CD4-positive, alpha-beta T cell treated with Interferon alpha-2 for 1 hour (primary cell): ENCODE results near the gene USP37.

Source experiments
- DNase-seq, 2 donors: peaks; one replicate each; pipeline ENCODE4 v3.0.0-alpha.2; 2020 to 2022

USP37 gene

GRCh38 chr2:218471982-218472381, 96.2 kb downstream of the USP37 start:
- peak in 1 of 2 donors; percentile 13 for DNase-seq

DNA sequence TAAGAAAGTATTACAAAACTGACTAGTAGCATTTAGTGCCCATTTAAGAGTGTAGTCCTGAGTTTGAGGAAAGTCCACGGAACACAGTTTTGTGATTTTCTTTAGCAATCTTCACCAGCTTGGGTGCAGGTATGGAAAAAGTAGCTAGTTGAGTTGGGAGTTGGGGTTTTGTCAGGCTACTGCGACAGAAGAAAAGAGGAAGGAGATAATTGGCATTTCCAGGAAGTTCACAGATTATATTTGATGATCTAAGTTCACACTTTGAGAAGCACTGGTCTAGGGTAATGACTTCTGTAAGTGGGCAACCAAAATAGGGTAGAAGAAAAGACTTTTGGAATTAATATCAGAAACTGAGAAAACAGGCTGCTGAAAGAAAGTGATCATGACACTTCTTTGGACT, 97.1 kb downstream of the USP37 start:
- peak in 1 of 2 donors; percentile 1 for DNase-seq

- no peak for DNase-seq
Measured at GRCh38 chr2:218470448-218470847, 97.7 kb downstream of the USP37 start.

DNA sequence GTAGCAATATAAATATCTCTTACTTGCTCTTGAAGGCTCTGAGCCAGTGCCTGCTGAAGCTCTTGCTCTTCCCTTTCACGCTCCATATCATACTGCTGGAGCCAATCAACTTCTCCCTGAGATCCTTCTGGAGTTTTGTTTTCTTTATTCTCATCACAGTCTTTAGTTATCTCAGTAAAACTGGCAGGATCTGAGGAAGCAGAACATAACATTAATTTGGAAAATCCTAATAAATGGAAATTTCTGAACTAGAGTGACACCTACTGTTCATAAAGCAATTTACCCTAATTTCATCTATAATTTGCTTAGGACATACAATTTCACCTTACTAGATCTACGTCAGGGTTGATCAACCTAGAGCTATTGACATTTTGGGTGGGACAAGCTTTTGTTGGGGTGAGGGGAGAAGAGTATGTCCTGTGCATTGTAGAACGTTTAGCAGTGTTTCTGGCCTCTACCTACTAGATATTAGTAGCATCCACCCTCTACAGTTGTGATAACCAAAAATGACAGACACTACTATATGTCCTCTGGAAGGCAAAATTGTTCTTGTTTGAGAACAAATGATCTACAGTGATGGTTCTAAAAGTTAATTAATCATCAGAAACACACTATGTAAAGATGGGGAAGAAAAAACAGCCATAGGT, 102.0 kb downstream of the USP37 start:
- peak in 1 of 2 donors; percentile 29 for DNase-seq

DNA sequence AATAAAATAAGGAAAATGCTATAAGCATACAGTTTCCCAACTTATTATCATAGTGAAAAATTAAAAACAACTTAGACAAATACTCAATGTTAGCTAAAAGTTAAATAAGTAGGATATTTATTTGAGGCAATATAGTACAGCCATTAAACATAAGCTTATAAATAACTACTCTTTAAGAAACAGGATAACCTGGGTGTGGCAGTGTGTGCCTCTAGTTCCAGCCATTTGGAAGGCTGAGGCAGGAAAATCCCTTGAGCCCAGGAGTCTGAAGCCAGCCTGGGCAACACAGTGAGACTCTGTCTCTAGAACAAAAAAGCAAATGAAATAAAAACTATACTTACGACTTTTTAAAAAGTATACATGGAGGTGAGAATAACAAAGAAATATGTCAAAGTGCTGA, 109.6 kb downstream of the USP37 start:
- no peak for DNase-seq

- DNase-seq, result no peak
Measured at GRCh38 chr2:218456849-218457248, 111.3 kb downstream of the USP37 start.

DNA sequence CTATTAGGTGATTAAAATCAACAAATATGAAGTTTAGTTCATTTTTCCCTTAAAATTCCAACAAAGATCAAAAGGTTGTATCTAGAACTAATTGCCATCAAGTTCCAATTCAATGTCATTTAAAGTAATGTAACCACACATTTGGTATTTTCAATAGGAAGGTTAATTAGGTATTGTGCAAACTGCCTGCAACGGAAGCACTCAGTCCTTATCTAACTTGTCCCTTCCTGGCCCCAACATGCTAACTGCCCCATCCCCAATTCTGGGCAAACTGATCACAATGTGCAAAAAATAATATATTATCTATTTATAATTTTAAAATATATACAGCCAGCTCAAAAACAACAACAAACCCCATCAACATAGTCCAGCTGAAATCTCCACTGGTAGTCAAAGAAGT, 116.1 kb downstream of the USP37 start:
- DNase-seq, result no peak

- no peak for DNase-seq
Measured at GRCh38 chr2:218448934-218449333, 119.2 kb downstream of the USP37 start.

DNA sequence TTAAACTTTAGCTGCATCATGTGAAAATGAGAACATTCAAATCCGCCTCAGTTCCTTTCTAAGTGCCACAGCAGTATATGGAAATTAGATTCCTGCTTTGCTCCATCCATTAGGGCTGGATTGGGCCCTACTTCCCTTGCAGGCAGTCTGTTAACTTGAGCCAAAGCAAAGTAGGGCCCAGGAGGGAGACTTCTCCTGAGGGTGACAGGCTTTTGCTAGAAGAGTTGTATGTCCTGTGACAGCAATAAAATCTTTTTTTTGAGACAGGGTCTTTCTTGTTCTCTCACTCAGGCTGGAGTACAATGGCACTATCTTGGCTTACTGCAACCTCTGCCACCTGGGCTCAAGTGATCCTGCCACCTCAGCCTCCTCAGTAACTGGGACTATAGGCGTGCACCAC, 121.1 kb downstream of the USP37 start:
- DNase-seq, result no peak

DNA sequence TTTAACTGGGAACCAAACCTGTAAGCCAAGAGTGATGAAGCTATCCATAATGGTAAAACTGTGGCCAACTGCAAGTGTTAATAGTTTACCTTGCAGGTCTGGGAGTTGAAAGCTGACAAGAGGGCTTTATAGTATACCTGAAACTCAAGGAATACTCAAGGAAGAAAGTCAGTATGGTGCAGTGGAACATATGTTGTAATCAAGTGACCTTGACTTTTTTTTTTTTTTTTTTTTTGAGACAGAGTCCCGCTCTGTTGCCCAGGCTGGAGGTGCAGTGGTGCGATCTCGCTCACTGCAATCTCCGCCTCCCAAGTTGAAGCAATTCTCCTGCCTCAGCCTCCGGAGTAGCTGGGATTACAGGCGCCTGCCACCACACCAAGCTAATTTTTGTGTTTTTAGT, 121.6 kb downstream of the USP37 start:
- no peak for DNase-seq

- DNase-seq, result no peak
Measured at GRCh38 chr2:218445602-218446001, 122.5 kb downstream of the USP37 start.

- DNase-seq, result no peak
Measured at GRCh38 chr2:218444692-218445357, 123.3 kb downstream of the USP37 start.

DNA sequence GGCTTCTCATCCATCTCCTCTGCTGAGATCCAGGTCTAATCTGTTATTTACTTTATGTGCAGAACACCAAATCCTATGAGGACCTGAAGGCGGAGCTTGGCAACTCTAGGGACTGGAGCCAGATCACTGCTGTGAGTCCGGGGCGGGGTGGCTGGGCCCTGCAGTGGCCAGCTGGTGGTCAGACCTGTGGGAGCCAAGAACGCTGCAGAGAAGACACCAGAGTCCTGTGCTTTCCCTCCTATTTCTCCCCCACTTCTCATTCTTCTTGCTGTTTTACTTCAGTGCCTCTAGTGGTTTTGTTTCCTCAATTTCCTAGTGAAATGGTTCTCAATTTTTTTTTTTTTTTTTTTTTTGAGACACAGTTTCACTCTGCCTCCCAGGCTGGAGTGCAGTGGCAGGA, 129.6 kb downstream of the USP37 start:
- no peak for DNase-seq

DNA sequence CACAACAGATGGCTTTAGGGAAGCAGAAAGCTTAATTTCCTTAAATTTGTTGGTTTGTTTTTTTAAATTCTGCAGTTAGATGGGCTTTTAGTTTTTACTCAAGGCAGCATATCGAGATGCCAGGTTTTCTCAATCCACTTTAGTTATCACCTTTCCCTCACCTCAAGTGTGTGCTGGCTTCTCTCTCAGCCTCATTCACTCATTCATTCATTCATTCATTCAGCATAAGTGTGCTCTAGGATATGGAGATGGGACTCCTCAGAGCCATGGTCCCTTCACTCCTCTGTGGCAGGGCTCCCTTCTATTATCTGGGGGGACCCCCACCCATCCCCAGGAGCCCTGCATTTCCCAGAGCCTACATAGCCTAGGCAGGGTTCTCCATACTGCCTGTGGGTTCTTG, 130.2 kb downstream of the USP37 start:
- DNase-seq, result no peak

GRCh38 chr2:218436992-218437391, 131.2 kb downstream of the USP37 start:
- DNase-seq, result no peak

GRCh38 chr2:218435003-218435982, 132.9 kb downstream of the USP37 start:
- DNase-seq, result no peak

- DNase-seq, result no peak
Measured at GRCh38 chr2:218434456-218434855, 133.7 kb downstream of the USP37 start.

GRCh38 chr2:218432676-218433365, 135.3 kb downstream of the USP37 start:
- no peak for DNase-seq

DNA sequence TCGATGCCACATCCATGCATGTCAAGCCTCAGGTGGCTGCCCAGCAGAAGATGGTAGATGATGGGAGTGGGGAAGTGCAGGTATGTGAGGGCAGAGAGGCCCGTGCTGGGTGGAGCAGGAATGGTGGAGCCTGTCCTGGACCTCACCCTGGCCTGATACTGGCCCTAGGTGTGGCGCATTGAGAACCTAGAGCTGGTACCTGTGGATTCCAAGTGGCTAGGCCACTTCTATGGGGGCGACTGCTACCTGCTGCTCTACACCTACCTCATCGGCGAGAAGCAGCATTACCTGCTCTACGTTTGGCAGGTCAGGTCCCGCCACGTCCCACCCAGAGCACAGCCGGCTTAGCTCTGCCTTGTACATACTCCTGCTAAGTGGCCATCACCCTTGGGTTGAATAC, 136.3 kb downstream of the USP37 start:
- DNase-seq, result no peak

GRCh38 chr2:218430721-218431120, 137.4 kb downstream of the USP37 start:
- no peak for DNase-seq

DNA sequence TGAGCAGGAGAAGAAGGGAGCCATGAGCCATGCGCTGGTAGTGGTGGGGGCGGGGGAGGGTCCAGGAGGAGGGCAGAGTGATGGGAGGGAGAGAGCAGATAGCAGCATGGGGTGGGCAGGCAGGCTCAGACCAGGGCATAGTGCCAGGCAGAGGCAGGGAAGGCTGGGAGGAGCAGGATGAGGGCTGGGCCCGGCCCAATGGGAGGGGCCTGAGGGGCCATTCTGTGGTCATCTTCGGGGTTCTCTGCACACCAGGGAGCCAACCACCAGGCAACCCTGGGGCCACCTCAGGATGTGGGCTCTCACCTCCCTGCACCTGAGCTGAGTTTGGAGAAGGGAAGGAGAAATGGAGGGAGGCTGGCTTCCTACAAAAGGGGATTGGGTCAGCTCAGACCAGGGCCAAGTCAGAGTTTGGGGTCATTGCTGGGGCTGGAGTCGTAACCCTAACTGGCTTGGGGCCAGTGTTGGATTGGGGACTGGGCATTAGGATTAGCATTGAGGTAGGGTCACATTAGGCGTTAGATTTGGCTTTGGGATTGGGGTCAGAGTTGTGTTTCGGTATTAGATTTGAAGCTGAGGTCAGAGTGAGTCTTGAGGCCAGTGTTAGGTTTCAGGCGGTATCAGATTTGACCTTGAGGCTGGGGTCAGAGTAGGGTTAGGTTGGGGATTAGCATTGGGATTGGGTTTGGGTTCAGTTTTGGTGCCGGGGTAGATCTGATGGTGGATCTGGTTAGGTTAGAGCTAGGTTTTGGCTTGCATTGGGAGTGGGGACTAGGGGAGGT, 138.0 kb downstream of the USP37 start:
- DNase-seq, result no peak
